Measurements from ENCODE around the gene FGD2. TPM values are rescaled to one million over a fixed set of nuclear protein-coding genes. Genes with fewer than 3 reads are reported as not detected.

The FGD2 gene
- total and polyA plus RNA-seq, 2 donors (not counting 1 experiment from before 2014, with no cell fraction given) = 352 to 682 TPM

DNA sequence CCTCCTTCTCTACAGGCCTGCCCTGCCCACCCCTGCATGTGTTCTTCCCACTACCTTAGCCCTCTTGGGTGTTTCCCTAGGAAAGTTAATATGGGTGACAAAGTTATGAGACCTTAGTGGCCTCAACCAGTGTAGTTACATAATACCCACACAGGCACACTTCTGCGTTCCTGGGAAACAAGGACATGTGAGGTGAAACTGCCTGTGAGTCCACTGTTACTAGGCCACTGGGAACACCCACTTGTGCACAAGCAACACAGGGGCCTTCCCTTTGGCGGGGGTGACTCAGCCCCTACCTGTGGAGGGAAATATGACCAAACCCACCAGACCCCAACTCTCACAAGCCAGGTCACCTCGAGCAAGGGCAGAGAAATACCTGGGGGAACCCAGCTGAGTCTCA, 38.2 kb upstream of the FGD2 start:
- CTCF ChIA-PET = interaction anchor here (1.9 kb wide), 1 partner anchor 201 kb away, joined by 6 read pairs; no protein-coding TSS in a partner anchor
- ATAC-seq (ENCODE audit: low read depth) (no peak), DNase-seq (no peak)
- H3K27ac ChIP-seq (ENCODE audit: low read length in 2 of 2) = no peak overlapping the region
- TF ChIP-seq CTCF (IDR thresholded peaks at IDR 0.05) = no peak
- no peak for TF ChIP-seq EZH2 (IDR thresholded peaks at IDR 0.05; ENCODE audit: borderline replicate concordance, insufficient read depth, low read depth, low read length, poor library complexity, severe bottlenecking)
- H3K4me3 ChIP-seq (ENCODE audit: control extremely low read depth in 1 of 5, extremely low read depth in 1 of 5, insufficient read depth in 1 of 5, low read depth in 2 of 5, low read length in 4 of 5) = no peak overlapping the region
- intact Hi-C loops (cut with micrococcal nuclease) = no loop called here
- H3K36me3 ChIP-seq (replicated peaks in 1 of 2; ENCODE audit: control extremely low read depth in 1 of 2, control insufficient read depth in 1 of 2, extremely low read depth in 1 of 2, insufficient read depth in 2 of 2, low read length in 1 of 2) = peaks cover 0 to 55% of the 10 kb centered on the region in 2 experiments
- H3K4me1 ChIP-seq (ENCODE audit: control insufficient read depth in 2 of 2, insufficient read depth in 2 of 2, low read length in 2 of 2) = peaks cover 22 to 28% of the 10 kb centered on the region in 2 donors
- no peak overlapping the region for H3K4me2 ChIP-seq (replicated peaks; ENCODE audit: low read depth, low read length, poor library complexity, severe bottlenecking)
- no peaks in the 10 kb centered on the region for H3K79me2 ChIP-seq (ENCODE audit: control insufficient read depth, insufficient read depth, low read length)
- H2AFZ ChIP-seq (ENCODE audit: insufficient read depth, low read depth, low read length, poor library complexity, severe bottlenecking) = no peak overlapping the region
- H3K27ac Mint-ChIP-seq = no peak overlapping the region
- no peaks in the 10 kb centered on the region for H3K27me3 Mint-ChIP-seq
- WGBS (ENCODE audit: insufficient coverage) = 100% methylated on average over 1 of the region's 3 CpGs
- POLR2A ChIA-PET = no interaction called here
- no peak overlapping the region for H3K4me3 Mint-ChIP-seq
- no peak overlapping the region for H3K9ac ChIP-seq (ENCODE audit: low read length)
- no peaks in the 10 kb centered on the region for H3K9me3 ChIP-seq (ENCODE audit: control extremely low read depth in 1 of 3, control insufficient read depth in 2 of 3, insufficient read depth in 1 of 3, low read length in 2 of 3)
- H3K27me3 ChIP-seq (replicated peaks in 1 of 4; ENCODE audit: control extremely low read depth in 1 of 4, control insufficient read depth in 3 of 4, insufficient read depth in 4 of 4, low read length in 3 of 4) = no peaks in the 10 kb centered on the region
- H4K20me1 ChIP-seq (ENCODE audit: control insufficient read depth, insufficient read depth, low read length, poor library complexity, severe bottlenecking) = no peaks in the 10 kb centered on the region
- peaks cover 28% of the 10 kb centered on the region for H3K4me1 Mint-ChIP-seq
- H3K9me3 Mint-ChIP-seq (ENCODE audit: insufficient read depth) = no peaks in the 10 kb centered on the region

GRCh38 chr6:36967757-36968156, 37.7 kb upstream of the FGD2 start:
- DNase-seq (no peak), ATAC-seq (ENCODE audit: low read depth) (no peak)
- Histone ChIP-seq H3K4me2 (replicated peaks; ENCODE audit: low read depth, low read length, poor library complexity, severe bottlenecking) (no peak overlapping the region), H3K4me3 (ENCODE audit: control extremely low read depth in 1 of 5, extremely low read depth in 1 of 5, insufficient read depth in 1 of 5, low read depth in 2 of 5, low read length in 4 of 5) (no peak overlapping the region), H3K27ac (ENCODE audit: low read length in 2 of 2) (no peak overlapping the region), H4K20me1 (ENCODE audit: control insufficient read depth, insufficient read depth, low read length, poor library complexity, severe bottlenecking) (no peaks in the 10 kb centered on the region), H2AFZ (ENCODE audit: insufficient read depth, low read depth, low read length, poor library complexity, severe bottlenecking) (no peak overlapping the region), H3K9ac (ENCODE audit: low read length) (no peak overlapping the region), H3K36me3 (replicated peaks in 1 of 2; ENCODE audit: control extremely low read depth in 1 of 2, control insufficient read depth in 1 of 2, extremely low read depth in 1 of 2, insufficient read depth in 2 of 2, low read length in 1 of 2) (peaks cover 2 to 59% of the 10 kb centered on the region in 2 experiments), H3K79me2 (ENCODE audit: control insufficient read depth, insufficient read depth, low read length) (no peaks in the 10 kb centered on the region), H3K27me3 (replicated peaks in 1 of 4; ENCODE audit: control extremely low read depth in 1 of 4, control insufficient read depth in 3 of 4, insufficient read depth in 4 of 4, low read length in 3 of 4) (no peaks in the 10 kb centered on the region), H3K4me1 (ENCODE audit: control insufficient read depth in 2 of 2, insufficient read depth in 2 of 2, low read length in 2 of 2) (peaks cover 20 to 23% of the 10 kb centered on the region in 2 donors), H3K9me3 (ENCODE audit: control extremely low read depth in 1 of 3, control insufficient read depth in 2 of 3, insufficient read depth in 1 of 3, low read length in 2 of 3) (no peaks in the 10 kb centered on the region)
- POLR2A ChIA-PET = no interaction called here
- no peak overlapping the region for H3K4me3 Mint-ChIP-seq
- H3K27ac Mint-ChIP-seq = no peak overlapping the region
- intact Hi-C loops (cut with micrococcal nuclease) = no loop called here
- 83% methylated on average over 2 of the region's 4 CpGs for WGBS (ENCODE audit: insufficient coverage)
- H3K27me3 Mint-ChIP-seq = no peaks in the 10 kb centered on the region
- peaks cover 26% of the 10 kb centered on the region for H3K4me1 Mint-ChIP-seq
- no peaks in the 10 kb centered on the region for H3K9me3 Mint-ChIP-seq (ENCODE audit: insufficient read depth)
- CTCF ChIA-PET = no interaction called here
- TF ChIP-seq EZH2 (IDR thresholded peaks at IDR 0.05; ENCODE audit: borderline replicate concordance, insufficient read depth, low read depth, low read length, poor library complexity, severe bottlenecking) = no peak
- TF ChIP-seq CTCF (IDR thresholded peaks at IDR 0.05) = no peak
